Renal cortical epithelial cell (primary cell): ENCODE measurements around the gene TEX50. TPM values are rescaled to one million over a fixed set of nuclear protein-coding genes. Genes with fewer than 3 reads are reported as not detected.
"Not testable (repeated sequence)": the region's sequence is repeated elsewhere in the genome, so short reads cannot be mapped to it uniquely, and the experiment has no call there.

Experiments
- DNase-seq: peaks from one replicate; pipeline ENCODE4 v3.0.0-alpha.2; 2011; ENCODE audit warnings: low read depth
- total RNA-seq: library from RNA; depleted of rRNA; stranded (reverse); fragments of >200 nt; gene quantifications from 2 replicates; pipeline ENCODE4 v1.2.3, GENCODE V29; 2014

TEX50 gene
- total RNA-seq, 1 donor from 2014 or later = not detected

DNA sequence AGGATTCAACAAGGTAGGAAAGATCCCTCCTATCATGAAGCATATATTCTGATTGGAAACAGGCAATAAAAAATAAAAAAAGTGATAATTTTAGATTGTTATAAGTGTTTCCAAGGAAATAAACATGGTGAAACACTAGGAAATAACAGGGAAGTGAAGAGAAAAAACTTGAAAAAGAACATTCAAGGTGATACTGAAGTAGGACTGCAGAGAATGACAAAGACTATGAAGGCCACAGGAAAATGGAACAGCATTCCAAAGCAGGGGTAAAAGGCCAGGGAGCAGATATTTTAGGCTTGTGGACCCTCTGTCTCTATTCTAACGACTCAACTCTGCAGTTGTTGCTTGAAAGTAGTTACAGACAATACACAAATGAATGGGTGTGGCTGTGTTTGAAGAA lies 26.6 kb downstream of the TEX50 start:
- DNase-seq = no peak

DNA sequence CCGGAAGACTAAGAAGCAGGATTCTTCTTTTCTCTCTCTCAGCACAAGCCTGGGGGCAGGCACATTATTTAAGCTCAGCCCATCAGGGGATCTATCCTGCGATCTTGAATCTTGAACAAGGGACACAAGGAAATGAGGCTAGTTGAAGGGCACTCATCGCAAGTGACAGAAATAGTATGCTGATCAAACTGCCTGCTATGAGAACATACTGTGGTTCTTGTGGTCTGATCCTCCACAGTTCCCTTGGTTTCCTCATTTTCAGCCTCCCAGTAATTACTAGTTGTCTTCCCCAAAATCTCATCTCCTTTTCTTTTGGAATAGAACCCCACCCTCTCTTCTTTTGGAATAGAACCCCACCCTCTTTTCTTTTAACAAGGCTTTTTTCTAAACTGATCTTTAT lies 28.0 kb downstream of the TEX50 start:
- DNase-seq = no peak

DNA sequence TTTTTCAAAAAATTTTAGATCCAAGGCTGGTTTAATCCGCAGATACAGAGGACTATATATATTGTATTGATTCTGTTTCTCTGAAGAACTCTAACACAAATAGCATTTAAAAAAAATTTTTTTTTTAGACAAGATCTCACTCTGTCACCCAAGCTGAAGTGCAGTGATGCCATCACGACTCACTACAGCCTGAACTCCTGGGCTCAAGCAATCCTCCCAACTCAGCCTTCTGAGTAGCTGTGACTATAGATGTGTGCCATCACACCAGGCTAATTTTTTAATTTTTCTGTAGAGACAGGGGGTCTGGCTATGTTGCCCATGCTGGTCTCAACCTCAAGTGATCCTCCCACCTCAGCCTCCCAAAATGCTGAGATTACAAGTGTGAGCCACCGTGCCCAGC lies 31.5 kb downstream of the TEX50 start:
- DNase-seq = peak; percentile 13

DNA sequence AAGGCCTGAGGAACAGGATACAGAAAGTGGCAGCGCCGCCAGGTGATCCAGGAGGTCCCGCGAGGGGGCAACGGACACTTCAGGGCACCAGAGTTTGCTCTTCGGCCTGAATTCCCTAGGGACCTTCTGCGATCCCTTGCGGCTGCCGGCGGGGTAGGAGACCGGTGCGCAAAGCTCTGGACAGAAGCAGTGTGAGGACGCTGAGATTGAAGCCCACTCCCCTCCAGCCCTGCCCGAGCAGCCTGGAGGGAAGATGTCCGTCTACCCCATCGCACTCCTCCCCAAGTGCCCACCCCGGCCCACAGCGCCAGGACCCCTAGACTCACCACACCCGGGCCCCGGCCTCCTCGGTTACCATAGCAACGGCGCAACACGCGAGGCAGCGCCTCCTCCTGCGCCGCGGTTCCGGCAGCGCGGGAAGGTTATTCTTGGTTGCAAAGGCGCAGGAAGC lies 34.4 kb downstream of the TEX50 start, which contains the start of gene ANKRD45:
ANKRD45 (minus strand) TSS at position 361 of the 451 bp plus-strand sequence. CDS start 10,433 bp downstream, outside the sequence.
- DNase-seq = peak; percentile 19

DNA sequence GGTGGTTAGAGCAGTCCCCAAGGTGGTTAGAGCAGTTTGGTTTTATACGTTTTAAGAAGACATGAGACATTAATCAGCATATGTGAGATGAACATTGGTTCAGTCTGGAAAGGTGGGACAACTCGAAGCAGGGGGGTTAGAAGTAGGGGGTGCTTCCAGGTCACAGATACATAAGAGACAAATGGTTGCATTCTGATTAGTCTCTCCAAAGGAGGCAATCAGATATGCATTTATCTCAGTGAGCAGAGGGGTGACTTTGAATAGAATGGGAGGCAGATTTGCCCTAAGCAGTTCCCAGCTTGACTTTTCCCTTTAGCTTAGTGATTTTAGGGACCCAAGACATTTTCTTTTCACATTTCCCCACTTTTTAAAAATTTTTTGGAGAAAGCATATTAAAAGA lies 39.4 kb downstream of the TEX50 start:
- DNase-seq = not testable (repeated sequence)

DNA sequence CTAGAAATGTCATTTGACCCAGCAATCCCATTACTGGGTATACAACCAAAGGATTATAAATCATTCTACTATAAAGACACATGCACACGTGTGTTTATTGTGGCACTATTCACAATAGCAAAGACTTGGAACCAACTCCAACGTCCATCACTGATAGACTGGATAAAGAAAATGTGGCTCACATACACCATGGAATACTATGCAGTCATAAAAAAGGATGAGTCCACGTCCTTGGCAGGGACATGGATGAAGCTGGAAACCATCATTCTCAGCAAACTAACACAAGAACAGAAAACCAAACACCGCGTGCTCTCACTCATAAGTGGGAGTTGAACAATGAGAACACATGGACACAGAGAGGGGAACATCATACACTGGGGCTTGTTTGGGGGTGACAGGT lies 45.0 kb downstream of the TEX50 start:
- DNase-seq = not testable (repeated sequence)

DNA sequence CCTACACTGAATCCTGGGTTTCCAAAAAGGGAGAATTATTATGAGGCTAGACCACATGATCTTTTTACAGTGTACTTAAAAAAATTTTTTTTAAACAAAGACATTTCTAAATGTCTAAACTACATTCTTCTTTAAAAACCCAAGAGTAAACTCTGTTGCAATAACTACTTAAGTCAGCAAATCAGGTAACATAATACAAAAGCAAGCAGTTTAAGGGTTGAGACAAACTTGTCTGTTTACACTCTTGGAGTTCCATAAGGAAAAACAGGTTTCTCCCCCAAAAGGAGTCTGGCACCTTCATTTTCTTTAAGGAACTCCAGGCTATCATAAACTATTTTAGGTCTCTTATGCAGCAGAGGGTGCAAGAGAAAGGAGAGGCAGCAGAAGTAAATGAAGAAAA lies 47.0 kb downstream of the TEX50 start:
- no peak for DNase-seq

DNA sequence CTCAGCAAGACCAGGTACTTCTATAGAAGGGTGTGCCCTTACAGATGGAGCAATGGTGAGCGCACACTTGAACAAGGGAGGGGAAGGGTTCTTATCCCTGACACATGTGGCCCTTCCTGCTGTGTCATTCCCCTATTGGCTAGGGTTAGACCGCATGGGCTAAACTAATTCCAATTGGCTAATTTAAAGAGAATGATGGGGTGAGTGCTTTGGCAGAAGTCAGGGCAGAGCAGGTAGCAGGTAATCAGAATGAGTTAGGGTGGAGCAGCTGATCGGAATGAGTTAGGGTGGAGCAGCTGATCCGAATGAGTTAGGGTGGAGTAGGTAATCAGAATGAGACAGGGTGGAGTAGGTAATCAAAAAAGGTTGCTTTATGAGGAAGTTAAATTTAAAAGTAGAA lies 48.7 kb downstream of the TEX50 start:
- not testable (repeated sequence) for DNase-seq

DNA sequence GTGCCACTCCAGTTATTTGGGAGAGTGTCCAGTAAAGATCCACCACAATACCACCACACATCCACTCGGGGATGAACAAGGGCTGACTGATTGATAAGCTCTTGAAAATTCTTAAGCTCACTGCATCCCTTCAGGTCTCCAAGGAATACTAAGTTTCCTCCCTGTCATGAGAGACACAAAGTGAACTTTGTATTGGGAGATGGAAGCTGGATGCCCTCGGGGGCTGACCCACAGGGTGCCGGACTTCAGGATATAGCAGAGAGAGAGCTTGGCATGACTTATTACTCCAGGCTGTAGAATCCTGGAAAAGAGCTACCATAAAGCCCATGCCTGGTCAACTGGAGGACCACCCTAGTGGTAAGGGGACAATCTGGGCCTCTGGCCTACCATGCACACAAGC lies 50.0 kb downstream of the TEX50 start:
- DNase-seq = not testable (repeated sequence)

Other genes with a start within 250 kb of the TEX50 start
- gene PRDX6, start 158.0 kb upstream of the TEX50 start, total RNA-seq = 354 and 387 TPM in 2 replicates
- gene SLC9C2, start 32.3 kb upstream of the TEX50 start, total RNA-seq = 0.60 TPM in 1 of 2 replicates, not detected in the other
- gene ANKRD45, start 34.5 kb downstream of the TEX50 start, total RNA-seq = 1.4 and 17.4 TPM in 2 replicates
- 27.4 and 32.1 TPM in 2 replicates for gene KLHL20, start 79.6 kb downstream of the TEX50 start, total RNA-seq
- gene DARS2, start 189.3 kb downstream of the TEX50 start, total RNA-seq = 27.4 and 33.0 TPM in 2 replicates
- 9.4 and 14.6 TPM in 2 replicates for gene CENPL, start 189.5 kb downstream of the TEX50 start, total RNA-seq
- gene GAS5, start 232.7 kb downstream of the TEX50 start, total RNA-seq = 249 and 435 TPM in 2 replicates
- 4.9 and 14.5 TPM in 2 replicates for gene ZBTB37, start 233.0 kb downstream of the TEX50 start, total RNA-seq